Measurements from ENCODE around the gene MKNK1. TPM values are rescaled to one million over a fixed set of nuclear protein-coding genes. Genes with fewer than 3 reads are reported as not detected.

MKNK1 gene
- total RNA-seq, 1 donor from 2014 or later, result 28.0 TPM

DNA sequence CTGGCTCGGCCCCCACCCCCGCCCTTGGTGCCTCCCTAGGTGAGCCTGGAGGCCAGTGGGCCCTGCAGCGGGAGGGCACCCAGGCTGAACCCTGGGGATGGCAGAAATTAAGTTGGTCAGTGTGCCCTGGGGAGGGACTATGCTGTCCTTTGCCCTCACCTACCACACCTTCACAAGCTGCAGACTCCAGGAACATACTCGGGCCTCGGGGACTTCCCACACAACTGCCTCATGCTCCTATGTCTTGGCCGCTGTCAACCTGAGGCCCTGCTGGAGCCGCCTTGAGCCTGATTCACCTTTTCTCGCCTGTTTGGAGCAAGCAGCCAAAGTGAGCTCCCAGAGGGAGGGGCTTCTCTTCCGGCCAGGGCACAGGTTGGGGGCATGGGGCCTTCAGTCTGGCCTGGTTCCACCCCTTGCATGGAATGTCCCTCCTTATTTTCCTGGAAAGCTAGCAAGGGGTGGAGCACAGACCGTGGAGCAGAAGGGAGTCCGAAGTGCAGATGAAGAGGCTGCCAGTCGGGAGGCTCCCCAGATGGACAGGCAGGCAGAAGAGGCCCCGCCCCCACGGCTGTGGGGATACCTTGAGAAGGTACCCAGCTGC is 77.3 kb downstream of the MKNK1 start:
- TF ChIP-seq, protein P1, sequence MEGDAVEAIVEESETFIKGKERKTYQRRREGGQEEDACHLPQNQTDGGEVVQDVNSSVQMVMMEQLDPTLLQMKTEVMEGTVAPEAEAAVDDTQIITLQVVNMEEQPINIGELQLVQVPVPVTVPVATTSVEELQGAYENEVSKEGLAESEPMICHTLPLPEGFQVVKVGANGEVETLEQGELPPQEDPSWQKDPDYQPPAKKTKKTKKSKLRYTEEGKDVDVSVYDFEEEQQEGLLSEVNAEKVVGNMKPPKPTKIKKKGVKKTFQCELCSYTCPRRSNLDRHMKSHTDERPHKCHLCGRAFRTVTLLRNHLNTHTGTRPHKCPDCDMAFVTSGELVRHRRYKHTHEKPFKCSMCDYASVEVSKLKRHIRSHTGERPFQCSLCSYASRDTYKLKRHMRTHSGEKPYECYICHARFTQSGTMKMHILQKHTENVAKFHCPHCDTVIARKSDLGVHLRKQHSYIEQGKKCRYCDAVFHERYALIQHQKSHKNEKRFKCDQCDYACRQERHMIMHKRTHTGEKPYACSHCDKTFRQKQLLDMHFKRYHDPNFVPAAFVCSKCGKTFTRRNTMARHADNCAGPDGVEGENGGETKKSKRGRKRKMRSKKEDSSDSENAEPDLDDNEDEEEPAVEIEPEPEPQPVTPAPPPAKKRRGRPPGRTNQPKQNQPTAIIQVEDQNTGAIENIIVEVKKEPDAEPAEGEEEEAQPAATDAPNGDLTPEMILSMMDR (conservative IDR thresholded peaks at IDR 0.05), result no peak
- Mint-ChIP-seq H3K9me3 (no peaks in the 10 kb centered on the region), H3K4me1 (peaks cover 22% of the 10 kb centered on the region), H3K27ac (ENCODE audit: unreplicated experiment) (no peak overlapping the region), H3K36me3 (ENCODE audit: low read depth) (no peaks in the 10 kb centered on the region), H3K27me3 (ENCODE audit: low read depth) (peaks cover 79% of the 10 kb centered on the region), H3K4me3 (no peak overlapping the region)
- no peak for DNase-seq (ENCODE audit: low read depth, low spot score)

GRCh38 chr1:46526013-46526690 is 77.9 kb downstream of the MKNK1 start:
- peaks cover 74% of the 10 kb centered on the region for H3K27me3 Mint-ChIP-seq (ENCODE audit: low read depth)
- H3K27ac Mint-ChIP-seq (ENCODE audit: unreplicated experiment), result no peak overlapping the region
- DNase-seq (ENCODE audit: low read depth, low spot score), result no peak
- H3K4me1 Mint-ChIP-seq, result peaks cover 22% of the 10 kb centered on the region
- H3K9me3 Mint-ChIP-seq, result no peaks in the 10 kb centered on the region
- TF ChIP-seq, protein P1 (conservative IDR thresholded peaks at IDR 0.05), result no peak
- no peaks in the 10 kb centered on the region for H3K36me3 Mint-ChIP-seq (ENCODE audit: low read depth)
- H3K4me3 Mint-ChIP-seq, result no peak overlapping the region

DNA sequence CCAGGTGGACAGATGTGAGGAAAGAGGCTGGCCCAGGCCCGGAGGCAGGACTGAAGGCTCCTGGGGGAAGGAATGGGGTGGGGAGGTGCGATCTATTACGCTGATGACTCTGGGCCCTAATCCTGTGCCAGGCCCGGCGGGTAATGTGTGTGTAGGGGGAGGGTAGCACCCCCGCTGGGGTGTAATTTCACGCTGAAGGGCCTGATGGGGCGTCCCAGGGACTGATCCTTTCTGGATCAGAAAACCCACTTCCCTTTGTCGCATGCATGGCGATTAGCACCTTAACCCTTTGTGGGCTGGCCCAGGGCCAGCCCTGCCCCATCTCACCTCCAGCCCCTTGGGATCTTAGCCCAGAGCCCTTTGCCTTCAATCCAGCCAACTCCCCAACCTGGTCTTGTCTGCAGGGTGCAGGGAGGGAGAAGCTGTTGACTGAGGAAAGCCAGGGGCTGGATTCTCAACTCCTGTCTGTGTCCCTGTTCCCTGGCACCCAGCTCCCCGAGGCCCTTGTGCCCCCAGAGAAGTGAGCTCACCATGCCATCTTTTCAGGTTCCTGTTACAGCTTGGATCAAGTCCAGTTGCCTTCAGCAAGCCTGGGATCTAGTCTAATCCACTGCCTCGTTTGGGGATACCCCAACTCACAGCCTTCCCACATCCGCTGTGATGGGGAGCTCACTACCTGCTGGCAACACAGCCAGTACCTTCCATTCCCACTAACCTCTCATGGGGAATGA is 78.7 kb downstream of the MKNK1 start:
- Mint-ChIP-seq H3K4me3 (no peak overlapping the region), H3K27me3 (ENCODE audit: low read depth) (peaks cover 71% of the 10 kb centered on the region), H3K4me1 (peaks cover 26% of the 10 kb centered on the region), H3K9me3 (no peaks in the 10 kb centered on the region), H3K27ac (ENCODE audit: unreplicated experiment) (no peak overlapping the region), H3K36me3 (ENCODE audit: low read depth) (no peaks in the 10 kb centered on the region)
- no peak for DNase-seq (ENCODE audit: low read depth, low spot score)
- TF ChIP-seq, protein P1 (conservative IDR thresholded peaks at IDR 0.05), result no peak

GRCh38 chr1:46524843-46525242 is 79.2 kb downstream of the MKNK1 start:
- no peaks in the 10 kb centered on the region for H3K36me3 Mint-ChIP-seq (ENCODE audit: low read depth)
- peaks cover 71% of the 10 kb centered on the region for H3K27me3 Mint-ChIP-seq (ENCODE audit: low read depth)

More at GRCh38 chr1:46524843-46525242, 79.2 kb downstream of the MKNK1 start:
- TF ChIP-seq, protein P1 (conservative IDR thresholded peaks at IDR 0.05), result no peak
- DNase-seq (ENCODE audit: low read depth, low spot score), result no peak
- H3K27ac Mint-ChIP-seq (ENCODE audit: unreplicated experiment), result no peak overlapping the region
- H3K4me1 Mint-ChIP-seq, result peaks cover 32% of the 10 kb centered on the region
- no peaks in the 10 kb centered on the region for H3K9me3 Mint-ChIP-seq
- H3K4me3 Mint-ChIP-seq, result no peak overlapping the region

Measured in neural crest cell (in vitro differentiated cells).